Stomach (tissue), 9 donors: ENCODE measurements around the gene ATP11A. TPM values are rescaled to one million over a fixed set of nuclear protein-coding genes. Genes with fewer than 3 reads are reported as not detected.

ENCODE experiments used
- DNase-seq, 2 donors: peaks; one replicate each; pipeline versions ENCODE4 v3.0.0 to v3.0.0-alpha.2; 2013 to 2019
- H3K27ac ChIP-seq, 5 donors: fragments of 200-600 bp in 4 of 5; sonication (generic) in 4 of 5; one replicate each; pipeline ENCODE4 v1.5.1; 2013 to 2019; ENCODE audit warnings: mild to moderate bottlenecking in 1 of 5, moderate library complexity in 1 of 5
- H3K27me3 ChIP-seq, 3 donors: fragments of 200-600 bp; sonication (generic); one replicate each; pipeline ENCODE4 v1.5.1; 2017 to 2019; ENCODE audit warnings: mixed run types in 1 of 3
- H3K36me3 ChIP-seq, 4 donors: fragments of 200-600 bp; sonication (generic); 1 replicate in 3 of 4; 2 replicates in 1 of 4; pipeline ENCODE4 v1.5.1; 2016 to 2019
- H3K4me1 ChIP-seq, 4 donors: fragments of 200-600 bp; sonication (generic); one replicate each; pipeline ENCODE4 v1.5.1; 2016 to 2019
- H3K4me3 ChIP-seq, 4 donors: fragments of 200-600 bp; sonication (generic) in 3 of 4; one replicate each; pipeline ENCODE4 v1.5.1; 2016 to 2019; ENCODE audit warnings: mild to moderate bottlenecking in 1 of 4
- H3K9me3 ChIP-seq, 4 donors: fragments of 200-600 bp; sonication (generic); one replicate each; pipeline ENCODE4 v1.5.1; 2016 to 2019
- EP300 ChIP-seq: sonication (generic); formaldehyde crosslinking; IDR thresholded peaks from one replicate; pipeline ENCODE4 v1.6.1; 2017; ENCODE audit warnings: antibody characterized with exemption
- POLR2A ChIP-seq, 4 donors: fragments of 450-650 bp; IDR thresholded peaks; one replicate each; pipeline ENCODE4 v1.6.1; 2016; ENCODE audit warnings: antibody characterized with exemption in 4 of 4, control low read depth in 2 of 4, mild to moderate bottlenecking in 1 of 4, moderate library complexity in 1 of 4
- POLR2AphosphoS5 ChIP-seq, 3 donors: sonication (generic); formaldehyde crosslinking; IDR thresholded peaks; one replicate each; pipeline ENCODE4 v1.6.1; 2016; ENCODE audit warnings: antibody characterized with exemption in 3 of 3
- WGBS, 5 donors: extraction: QIAGEN DNeasy Blood & Tissue Kit in 3 of 5; methylation state at CpG; one replicate each; pipeline versions ENCODE4 v1.1.5 to v1.1.7; 2013 to 2018; 5-methylcytosine and 5-hydroxymethylcytosine counted together
- intact Hi-C: fragments of 100-400 bp; cut with DNase I; formaldehyde crosslinking; loops from one replicate; pipeline ENCODE4 v1.15.1; 2023; ENCODE audit warnings: low total_unique reads
- polyA plus RNA-seq, 3 donors: library from polyadenylated mRNA; stranded (reverse); fragments of 200-250 nt; gene quantifications; one replicate each; pipeline ENCODE4 v1.2.3, GENCODE V29; 2013
- total RNA-seq, 5 donors: library from RNA; depleted of rRNA; stranded (reverse); fragments of >200 nt; gene quantifications; one replicate each; pipeline versions ENCODE4 v1.1.0 to v1.2.3, GENCODE V29; 2014 to 2016
- TF ChIP-seq, protein P1 (sequence below), 7 experiments: fragments of 450-650 bp in 4 of 7; fragments of 200-600 bp in 3 of 7; sonication (generic) in 3 of 7; IDR thresholded peaks; one replicate each; pipeline ENCODE4 v1.5.1; 2016 to 2019; ENCODE audit warnings: antibody characterized with exemption in 7 of 7, control low read depth in 2 of 7, mild to moderate bottlenecking in 1 of 7
- donor health status: healthy with polysubstance abuse.
- donor health status: Bipolar disorder and iron deficiency.
- donor health status: healthy.

Gene ATP11A
- total and polyA plus RNA-seq, 8 donors, result 1.1 to 70.9 (median 12.3) TPM

- intact Hi-C loops, result no loop called here
- WGBS, 5 donors, result 93 to 97% (median 95%) methylated on average over 18 of the region's 18 CpGs
- TF ChIP-seq, protein P1, sequence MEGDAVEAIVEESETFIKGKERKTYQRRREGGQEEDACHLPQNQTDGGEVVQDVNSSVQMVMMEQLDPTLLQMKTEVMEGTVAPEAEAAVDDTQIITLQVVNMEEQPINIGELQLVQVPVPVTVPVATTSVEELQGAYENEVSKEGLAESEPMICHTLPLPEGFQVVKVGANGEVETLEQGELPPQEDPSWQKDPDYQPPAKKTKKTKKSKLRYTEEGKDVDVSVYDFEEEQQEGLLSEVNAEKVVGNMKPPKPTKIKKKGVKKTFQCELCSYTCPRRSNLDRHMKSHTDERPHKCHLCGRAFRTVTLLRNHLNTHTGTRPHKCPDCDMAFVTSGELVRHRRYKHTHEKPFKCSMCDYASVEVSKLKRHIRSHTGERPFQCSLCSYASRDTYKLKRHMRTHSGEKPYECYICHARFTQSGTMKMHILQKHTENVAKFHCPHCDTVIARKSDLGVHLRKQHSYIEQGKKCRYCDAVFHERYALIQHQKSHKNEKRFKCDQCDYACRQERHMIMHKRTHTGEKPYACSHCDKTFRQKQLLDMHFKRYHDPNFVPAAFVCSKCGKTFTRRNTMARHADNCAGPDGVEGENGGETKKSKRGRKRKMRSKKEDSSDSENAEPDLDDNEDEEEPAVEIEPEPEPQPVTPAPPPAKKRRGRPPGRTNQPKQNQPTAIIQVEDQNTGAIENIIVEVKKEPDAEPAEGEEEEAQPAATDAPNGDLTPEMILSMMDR (IDR thresholded peaks at IDR 0.05), result no peak
- no peak for TF ChIP-seq EP300
- TF ChIP-seq POLR2A (IDR thresholded peaks at IDR 0.05), result no peak
- TF ChIP-seq POLR2AphosphoS5 (IDR thresholded peaks at IDR 0.05), result no peak
Observed at GRCh38 chr13:112781287-112781686, 91.4 kb downstream of the ATP11A start.

DNA sequence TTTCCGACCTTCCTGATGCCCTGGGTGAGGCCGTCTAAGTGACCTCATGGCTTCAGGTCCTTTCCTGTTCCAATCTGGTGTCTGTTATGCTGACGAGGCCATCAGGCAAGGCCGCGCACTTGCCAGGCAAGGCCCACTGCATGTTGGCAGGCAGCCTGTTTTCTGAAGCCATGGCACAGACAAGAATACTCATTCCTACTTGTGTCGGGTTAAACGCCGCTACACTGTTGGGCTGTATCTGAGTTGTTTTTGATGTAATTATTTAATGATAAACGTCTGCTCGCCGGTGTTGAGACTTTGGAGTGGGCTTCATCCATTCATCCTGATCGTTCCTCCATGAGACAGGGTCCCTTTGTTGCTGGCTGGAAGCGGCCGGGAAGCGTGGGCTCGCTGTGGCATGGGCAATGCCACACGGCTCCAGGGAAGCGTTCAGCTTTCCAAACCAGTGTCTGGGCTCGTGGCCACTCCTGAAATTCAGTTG lies 92.1 kb downstream of the ATP11A start:
- Histone ChIP-seq H3K27me3 (no peaks in the 10 kb centered on the region), H3K27ac (peak overlapping the region in 2 of 5 donors; percentile 57 to 66), H3K9me3 (no peaks in the 10 kb centered on the region), H3K36me3 (peaks cover 8 to 20% (median 16%) of the 10 kb centered on the region in 4 donors), H3K4me1 (peaks cover 0 to 22% (median 12%) of the 10 kb centered on the region in 4 donors), H3K4me3 (peak overlapping the region in 1 of 4 donors; percentile 1)
- TF ChIP-seq POLR2AphosphoS5 (IDR thresholded peaks at IDR 0.05) (no peak), POLR2A (IDR thresholded peaks at IDR 0.05) (no peak), EP300 (no peak)
- TF ChIP-seq, protein P1 (IDR thresholded peaks at IDR 0.05), result no peak
- DNase-seq, result peak; percentile 25 to 75
- intact Hi-C loops, result no loop called here
- 80 to 86% (median 83%) methylated on average over 19 of the region's 19 CpGs for WGBS, 5 donors

More at GRCh38 chr13:112781287-112781686, 91.4 kb downstream of the ATP11A start:
- no peaks in the 10 kb centered on the region for H3K9me3 ChIP-seq
- H3K4me3 ChIP-seq, result no peak overlapping the region
- peaks cover 8 to 14% (median 12%) of the 10 kb centered on the region in 4 donors for H3K36me3 ChIP-seq
- H3K27me3 ChIP-seq, result no peaks in the 10 kb centered on the region
- peak in 1 of 2 donors; percentile 17 for DNase-seq
- peak overlapping the region in 1 of 5 donors; percentile 8 for H3K27ac ChIP-seq
- H3K4me1 ChIP-seq, result peaks cover 0 to 22% (median 12%) of the 10 kb centered on the region in 4 donors

DNA sequence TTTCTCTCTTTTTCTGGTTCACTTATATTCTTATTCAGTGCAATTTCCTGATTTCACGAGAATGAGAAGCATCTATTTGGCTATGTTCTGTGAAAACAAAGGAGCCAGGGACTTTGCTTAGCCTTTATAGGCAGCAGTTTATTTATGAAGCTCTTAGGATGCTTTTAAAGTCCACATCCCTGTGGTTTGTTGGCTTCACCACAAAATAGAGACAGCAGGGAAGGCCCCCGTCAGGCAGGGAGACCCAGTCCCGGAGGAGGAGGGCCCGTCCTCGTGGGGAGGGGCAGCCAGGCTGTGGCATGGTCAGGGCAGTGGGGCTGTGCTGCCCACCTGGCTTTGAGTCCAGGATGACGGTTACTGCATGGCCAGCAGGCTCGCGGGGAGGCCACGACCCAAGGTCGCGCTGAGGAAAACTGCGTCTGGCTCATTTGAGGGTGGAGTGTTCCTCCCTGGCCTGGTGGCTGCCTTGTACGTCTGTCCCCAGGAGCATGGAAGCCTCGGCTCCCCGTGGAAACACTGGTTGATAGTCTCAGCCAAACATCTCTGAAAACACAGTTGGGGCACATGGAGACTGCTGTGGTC lies 92.7 kb downstream of the ATP11A start:
- Histone ChIP-seq H3K36me3 (peaks cover 8 to 26% (median 16%) of the 10 kb centered on the region in 4 donors), H3K4me1 (peaks cover 0 to 22% (median 12%) of the 10 kb centered on the region in 4 donors), H3K27ac (peak overlapping the region in 3 of 5 donors; percentile 7 to 66 (median 57)), H3K9me3 (no peaks in the 10 kb centered on the region), H3K4me3 (peak overlapping the region in 1 of 4 donors; percentile 1), H3K27me3 (no peaks in the 10 kb centered on the region)
- WGBS, 5 donors, result 73 to 78% (median 76%) methylated on average over 15 of the region's 15 CpGs
- TF ChIP-seq POLR2A (IDR thresholded peaks at IDR 0.05) (no peak), EP300 (no peak), POLR2AphosphoS5 (IDR thresholded peaks at IDR 0.05) (no peak)
- TF ChIP-seq, protein P1 (IDR thresholded peaks at IDR 0.05), result no peak
- peak in 1 of 2 donors; percentile 13 for DNase-seq
- intact Hi-C loops, result no loop called here

GRCh38 chr13:112783135-112783977 lies 93.5 kb downstream of the ATP11A start:
- H3K4me3 ChIP-seq, result no peak overlapping the region
- peaks cover 0 to 22% (median 12%) of the 10 kb centered on the region in 4 donors for H3K4me1 ChIP-seq
- H3K9me3 ChIP-seq, result no peaks in the 10 kb centered on the region
- WGBS, 5 donors, result 66 to 84% (median 76%) methylated on average over 28 of the region's 28 CpGs
- intact Hi-C loops, result no loop called here
- H3K36me3 ChIP-seq, result peaks cover 8 to 32% (median 23%) of the 10 kb centered on the region in 4 donors
- TF ChIP-seq POLR2AphosphoS5 (IDR thresholded peaks at IDR 0.05), result no peak
- TF ChIP-seq, protein P1 (IDR thresholded peaks at IDR 0.05), result no peak
- no peak for TF ChIP-seq EP300
- TF ChIP-seq POLR2A (IDR thresholded peaks at IDR 0.05), result no peak
- DNase-seq, result peak in 1 of 2 donors; percentile 23
- H3K27ac ChIP-seq, result peak overlapping the region; percentile 4 to 66 (median 52)
- H3K27me3 ChIP-seq, result no peaks in the 10 kb centered on the region
